Effector memory CD8-positive, alpha-beta T cell (primary cell): ENCODE data around the gene OPN3.

Experiments used
- ATAC-seq: fragments of 150-1000 bp; cut with Tn5 transposase; replicated peaks from 2 replicates; pipeline ENCODE4 v1.10.0; 2021; ENCODE audit warnings: mild to moderate bottlenecking, moderate library complexity
- DNase-seq, 3 experiments: peaks; one replicate each; pipeline ENCODE4 v3.0.0; 2021
- H3K27ac Mint-ChIP-seq, 2 donors: one replicate each; pipeline ENCODE4 v1.8.0; 2022; ENCODE audit warnings: mild to moderate bottlenecking in 2 of 2, mixed read lengths in 2 of 2, moderate library complexity in 2 of 2
- H3K27me3 Mint-ChIP-seq, 2 donors: one replicate each; pipeline ENCODE4 v1.8.0; 2022; ENCODE audit warnings: mixed read lengths in 2 of 2
- H3K36me3 Mint-ChIP-seq: one replicate; pipeline ENCODE4 v1.8.0; 2022; ENCODE audit warnings: mild to moderate bottlenecking, moderate library complexity, mixed read lengths; ENCODE audit not compliant: insufficient read depth
- H3K4me1 Mint-ChIP-seq, 2 donors: one replicate each; pipeline ENCODE4 v1.8.0; 2022; ENCODE audit warnings: low read depth in 2 of 2, mixed read lengths in 2 of 2
- H3K4me3 Mint-ChIP-seq, 2 donors: one replicate each; pipeline ENCODE4 v1.8.0; 2022; ENCODE audit warnings: mild to moderate bottlenecking in 2 of 2, mixed read lengths in 2 of 2, moderate library complexity in 2 of 2
- H3K9me3 Mint-ChIP-seq, 2 donors: one replicate each; pipeline ENCODE4 v1.8.0; 2022; ENCODE audit warnings: mixed read lengths in 2 of 2

Gene OPN3

GRCh38 chr1:241640867-241641622 lies 876 bp upstream of the OPN3 start:
- Mint-ChIP-seq H3K9me3 (no peaks in the 10 kb centered on the region), H3K4me3 (peak overlapping the region; percentile 79 to 83), H3K36me3 (peaks cover 6% of the 10 kb centered on the region), H3K27ac (peak overlapping the region; percentile 74 to 83), H3K4me1 (peaks cover 16 to 24% of the 10 kb centered on the region in 2 donors), H3K27me3 (no peaks in the 10 kb centered on the region)
- peak in 2 of 3 experiments; percentile 1 to 3 for DNase-seq
- no peak for ATAC-seq

- no peaks in the 10 kb centered on the region for H3K27me3 Mint-ChIP-seq
- peak overlapping the region; percentile 78 to 87 for H3K27ac Mint-ChIP-seq
- DNase-seq (peak in 2 of 3 experiments; percentile 0 to 1), ATAC-seq (peak; percentile 6)
- H3K4me1 Mint-ChIP-seq = peaks cover 16 to 24% of the 10 kb centered on the region in 2 donors
- H3K36me3 Mint-ChIP-seq = peaks cover 3% of the 10 kb centered on the region
- no peaks in the 10 kb centered on the region for H3K9me3 Mint-ChIP-seq
- H3K4me3 Mint-ChIP-seq = peak overlapping the region; percentile 87 to 90
Measured at GRCh38 chr1:241639623-241640148, 483 bp downstream of the OPN3 start.

GRCh38 chr1:241638909-241639622 lies 1.1 kb downstream of the OPN3 start:
- H3K9me3 Mint-ChIP-seq = no peaks in the 10 kb centered on the region
- DNase-seq = no peak
- no peaks in the 10 kb centered on the region for H3K27me3 Mint-ChIP-seq
- H3K4me1 Mint-ChIP-seq = peaks cover 16 to 24% of the 10 kb centered on the region in 2 donors
- peak overlapping the region; percentile 87 to 90 for H3K4me3 Mint-ChIP-seq
- peak overlapping the region; percentile 78 to 87 for H3K27ac Mint-ChIP-seq
- H3K36me3 Mint-ChIP-seq = peaks cover 3% of the 10 kb centered on the region
- no peak for ATAC-seq

GRCh38 chr1:241638099-241638682 lies 2.0 kb downstream of the OPN3 start:
- Mint-ChIP-seq H3K36me3 (peaks cover 3% of the 10 kb centered on the region), H3K4me3 (peak overlapping the region; percentile 15 to 90), H3K9me3 (no peaks in the 10 kb centered on the region), H3K27ac (no peak overlapping the region), H3K4me1 (peaks cover 16 to 24% of the 10 kb centered on the region in 2 donors), H3K27me3 (no peaks in the 10 kb centered on the region)
- DNase-seq (no peak), ATAC-seq (no peak)

GRCh38 chr1:241637604-241638003 lies 2.6 kb downstream of the OPN3 start:
- Mint-ChIP-seq H3K27ac (no peak overlapping the region), H3K4me3 (no peak overlapping the region), H3K27me3 (no peaks in the 10 kb centered on the region), H3K9me3 (no peaks in the 10 kb centered on the region), H3K4me1 (peaks cover 16 to 24% of the 10 kb centered on the region in 2 donors), H3K36me3 (peaks cover 3% of the 10 kb centered on the region)
- DNase-seq (no peak), ATAC-seq (no peak)

GRCh38 chr1:241637046-241637590 lies 3.1 kb downstream of the OPN3 start:
- Mint-ChIP-seq H3K27ac (no peak overlapping the region), H3K27me3 (no peaks in the 10 kb centered on the region), H3K4me1 (peaks cover 16 to 24% of the 10 kb centered on the region in 2 donors)

GRCh38 chr1:241636291-241636690 lies 3.9 kb downstream of the OPN3 start:
- no peak for ATAC-seq
- no peak for DNase-seq
- Mint-ChIP-seq H3K4me1 (peaks cover 16 to 24% of the 10 kb centered on the region in 2 donors), H3K36me3 (peaks cover 3% of the 10 kb centered on the region), H3K27me3 (no peaks in the 10 kb centered on the region), H3K4me3 (no peak overlapping the region), H3K9me3 (no peaks in the 10 kb centered on the region), H3K27ac (no peak overlapping the region)

More at GRCh38 chr1:241637046-241637590, 3.1 kb downstream of the OPN3 start:
- DNase-seq = no peak
- Mint-ChIP-seq H3K9me3 (no peaks in the 10 kb centered on the region), H3K4me3 (no peak overlapping the region), H3K36me3 (peaks cover 3% of the 10 kb centered on the region)
- ATAC-seq = no peak

- Mint-ChIP-seq H3K9me3 (no peaks in the 10 kb centered on the region), H3K36me3 (peaks cover 3% of the 10 kb centered on the region), H3K27ac (no peak overlapping the region), H3K4me3 (no peak overlapping the region), H3K4me1 (peaks cover 14 to 23% of the 10 kb centered on the region in 2 donors), H3K27me3 (no peaks in the 10 kb centered on the region)
- no peak for ATAC-seq
- DNase-seq = no peak
Measured at GRCh38 chr1:241635556-241636152, 4.5 kb downstream of the OPN3 start.

GRCh38 chr1:241632987-241633386 lies 7.2 kb downstream of the OPN3 start:
- ATAC-seq (no peak), DNase-seq (no peak)
- Mint-ChIP-seq H3K9me3 (no peaks in the 10 kb centered on the region), H3K4me1 (peaks cover 5 to 14% of the 10 kb centered on the region in 2 donors), H3K27me3 (no peaks in the 10 kb centered on the region), H3K27ac (no peak overlapping the region), H3K36me3 (no peaks in the 10 kb centered on the region), H3K4me3 (no peak overlapping the region)

- no peaks in the 10 kb centered on the region for H3K36me3 Mint-ChIP-seq
- peaks cover 3 to 8% of the 10 kb centered on the region in 2 donors for H3K4me1 Mint-ChIP-seq
- ATAC-seq (no peak), DNase-seq (no peak)
- H3K9me3 Mint-ChIP-seq = no peaks in the 10 kb centered on the region
- peak overlapping the region in 1 of 2 donors; percentile 9 for H3K27ac Mint-ChIP-seq
- H3K27me3 Mint-ChIP-seq = no peaks in the 10 kb centered on the region
- no peak overlapping the region for H3K4me3 Mint-ChIP-seq
Measured at GRCh38 chr1:241631674-241632073, 8.5 kb downstream of the OPN3 start.

GRCh38 chr1:241630899-241631298 lies 9.3 kb downstream of the OPN3 start:
- H3K36me3 Mint-ChIP-seq = no peaks in the 10 kb centered on the region
- DNase-seq (no peak), ATAC-seq (no peak)
- H3K27ac Mint-ChIP-seq = no peak overlapping the region
- no peaks in the 10 kb centered on the region for H3K27me3 Mint-ChIP-seq
- H3K4me1 Mint-ChIP-seq = peaks cover 3 to 8% of the 10 kb centered on the region in 2 donors
- H3K9me3 Mint-ChIP-seq = no peaks in the 10 kb centered on the region
- no peak overlapping the region for H3K4me3 Mint-ChIP-seq

- ATAC-seq (no peak), DNase-seq (no peak)
- Mint-ChIP-seq H3K4me1 (peaks cover 3 to 8% of the 10 kb centered on the region in 2 donors), H3K9me3 (no peaks in the 10 kb centered on the region), H3K4me3 (no peak overlapping the region), H3K36me3 (no peaks in the 10 kb centered on the region), H3K27ac (no peak overlapping the region), H3K27me3 (no peaks in the 10 kb centered on the region)
Measured at GRCh38 chr1:241630476-241630875, 9.7 kb downstream of the OPN3 start.

GRCh38 chr1:241630005-241630404 lies 10.2 kb downstream of the OPN3 start:
- Mint-ChIP-seq H3K4me1 (peaks cover 3 to 8% of the 10 kb centered on the region in 2 donors), H3K4me3 (no peak overlapping the region), H3K27ac (peak overlapping the region in 1 of 2 donors; percentile 25), H3K9me3 (no peaks in the 10 kb centered on the region), H3K36me3 (no peaks in the 10 kb centered on the region), H3K27me3 (no peaks in the 10 kb centered on the region)
- DNase-seq = no peak
- no peak for ATAC-seq
